ENCODE results near the gene COX7A1. TPM values are rescaled to one million over a fixed set of nuclear protein-coding genes. Genes with fewer than 3 reads are reported as not detected.

Gene COX7A1
- 36.9 TPM for total RNA-seq

DNA sequence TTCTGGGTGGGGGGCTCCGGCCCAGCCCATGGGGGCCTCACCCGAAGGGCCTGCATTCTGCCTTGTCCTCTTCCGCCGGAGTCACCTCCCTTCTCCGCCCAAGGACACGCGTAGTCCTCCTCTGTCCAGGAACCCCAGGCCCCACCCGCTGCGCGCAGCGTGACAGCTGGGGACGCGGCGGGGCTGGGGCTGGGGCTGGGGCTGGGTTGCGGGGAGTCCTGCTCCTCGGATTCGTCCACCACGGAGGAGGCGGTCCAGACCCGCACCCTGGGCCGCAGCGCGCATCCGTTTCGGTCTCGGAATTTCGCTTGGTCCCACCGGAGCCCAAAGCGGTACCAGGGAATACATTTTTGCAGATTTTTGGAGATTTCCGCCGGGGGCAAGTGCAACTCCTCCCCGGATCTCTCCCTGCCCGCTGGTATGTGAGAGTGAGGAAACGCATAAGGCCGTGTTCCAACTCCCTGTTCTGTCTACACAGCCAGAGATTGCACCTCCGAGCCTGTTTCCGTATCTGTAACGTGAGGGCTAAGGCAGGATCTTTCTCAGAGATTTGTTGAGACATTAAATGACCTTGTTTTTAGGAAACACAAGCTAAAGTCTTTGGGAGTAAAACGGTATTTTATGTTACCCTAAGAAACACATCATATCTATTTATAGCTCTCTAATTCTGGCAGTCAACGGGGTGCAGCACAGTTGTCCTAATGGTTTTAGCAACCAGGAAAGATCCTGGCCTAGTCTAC lies at the start of gene COX7A1:
COX7A1 (minus strand) TSS at position 96 of the 740 bp plus-strand sequence; CDS start at position 56, 40 bp downstream.

DNA sequence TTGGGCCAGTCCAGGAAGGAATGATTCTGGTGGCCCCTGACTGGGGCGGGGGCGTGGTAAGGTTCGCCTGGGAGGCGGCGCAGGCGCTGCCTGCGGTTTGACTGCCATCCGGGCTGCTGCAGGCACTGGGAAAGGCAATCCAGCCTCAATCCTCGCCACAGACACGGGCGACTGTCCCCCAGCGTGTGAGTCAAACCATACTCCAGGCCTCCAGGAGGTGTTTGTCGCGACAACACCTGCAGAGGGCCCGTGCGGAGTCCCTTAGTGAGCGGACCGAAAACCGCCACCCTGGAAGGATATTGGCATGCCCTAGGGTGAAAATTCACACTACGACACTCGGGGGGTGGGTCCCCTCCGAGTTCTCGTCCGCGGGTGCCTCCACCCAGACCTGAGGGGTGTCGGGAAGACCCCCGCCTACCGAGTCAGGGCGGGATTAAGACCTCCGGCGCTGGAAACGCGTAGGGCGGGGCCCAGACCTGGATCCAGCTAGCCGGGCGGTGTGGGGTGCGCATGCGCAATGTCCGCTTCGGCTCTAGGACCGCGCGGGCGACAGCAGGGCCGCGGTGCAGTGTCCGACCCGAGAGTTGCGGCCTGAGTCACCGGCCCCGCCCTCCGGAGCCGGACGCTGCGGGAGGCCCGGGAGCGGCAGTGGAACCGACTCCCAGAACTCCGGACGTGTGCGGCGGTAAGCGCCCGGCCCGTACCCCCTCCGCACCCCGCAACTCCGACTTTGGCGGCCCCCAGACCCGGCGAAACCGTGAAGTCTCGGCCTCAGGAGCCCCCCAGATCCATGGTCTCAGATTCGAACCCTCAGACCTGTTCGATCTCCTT lies 12.6 kb downstream of the COX7A1 start, which contains the start of gene CAPNS1:
CAPNS1 (plus strand) TSS at position 594 of the 831 bp plus-strand sequence. CDS start 946 bp downstream, outside the sequence.

DNA sequence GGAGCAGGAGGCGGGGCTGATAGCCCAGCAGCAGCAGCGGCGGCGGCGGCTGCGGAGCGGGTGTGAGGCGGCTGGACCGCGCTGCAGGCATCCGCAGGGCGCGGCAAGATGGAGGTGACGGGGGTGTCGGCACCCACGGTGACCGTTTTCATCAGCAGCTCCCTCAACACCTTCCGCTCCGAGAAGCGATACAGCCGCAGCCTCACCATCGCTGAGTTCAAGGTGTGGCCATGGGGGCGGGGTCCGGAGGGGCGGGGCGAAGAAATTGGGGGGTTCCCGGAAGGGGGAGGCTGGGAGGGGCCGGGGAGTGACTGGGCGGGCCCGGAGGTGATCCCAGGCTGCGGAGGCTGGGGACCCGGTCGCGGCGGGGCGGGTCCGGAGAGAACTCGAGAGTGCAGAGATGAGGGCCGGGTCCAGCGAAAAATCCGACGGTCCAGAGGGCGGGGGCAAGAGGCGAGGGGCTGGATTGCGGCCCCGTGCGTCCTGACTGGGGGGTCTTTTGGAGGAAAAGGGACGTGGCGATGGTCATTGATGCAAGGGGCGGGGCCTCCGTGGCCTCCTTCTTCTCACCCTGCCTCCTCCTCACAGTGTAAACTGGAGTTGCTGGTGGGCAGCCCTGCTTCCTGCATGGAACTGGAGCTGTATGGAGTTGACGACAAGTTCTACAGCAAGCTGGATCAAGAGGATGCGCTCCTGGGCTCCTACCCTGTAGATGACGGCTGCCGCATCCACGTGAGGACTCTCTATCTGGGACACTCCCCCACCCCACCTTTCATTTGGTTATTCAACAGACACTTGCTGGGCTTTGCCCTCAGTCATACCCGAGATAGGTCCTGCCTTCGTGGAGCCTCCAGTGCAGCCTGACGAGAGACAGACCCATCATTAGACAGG lies 36.5 kb downstream of the COX7A1 start, which contains the start of gene TBCB:
TBCB (plus strand) TSS at position 16 of the 891 bp plus-strand sequence; CDS start at position 109, 93 bp downstream.

GRCh38 chr19:36114721-36115452 lies 37.4 kb downstream of the COX7A1 start, which contains the start of gene POLR2I:
TSS of gene POLR2I (minus strand) at chr19:36114875. CDS start at chr19:36114856, 19 bp downstream.

DNA sequence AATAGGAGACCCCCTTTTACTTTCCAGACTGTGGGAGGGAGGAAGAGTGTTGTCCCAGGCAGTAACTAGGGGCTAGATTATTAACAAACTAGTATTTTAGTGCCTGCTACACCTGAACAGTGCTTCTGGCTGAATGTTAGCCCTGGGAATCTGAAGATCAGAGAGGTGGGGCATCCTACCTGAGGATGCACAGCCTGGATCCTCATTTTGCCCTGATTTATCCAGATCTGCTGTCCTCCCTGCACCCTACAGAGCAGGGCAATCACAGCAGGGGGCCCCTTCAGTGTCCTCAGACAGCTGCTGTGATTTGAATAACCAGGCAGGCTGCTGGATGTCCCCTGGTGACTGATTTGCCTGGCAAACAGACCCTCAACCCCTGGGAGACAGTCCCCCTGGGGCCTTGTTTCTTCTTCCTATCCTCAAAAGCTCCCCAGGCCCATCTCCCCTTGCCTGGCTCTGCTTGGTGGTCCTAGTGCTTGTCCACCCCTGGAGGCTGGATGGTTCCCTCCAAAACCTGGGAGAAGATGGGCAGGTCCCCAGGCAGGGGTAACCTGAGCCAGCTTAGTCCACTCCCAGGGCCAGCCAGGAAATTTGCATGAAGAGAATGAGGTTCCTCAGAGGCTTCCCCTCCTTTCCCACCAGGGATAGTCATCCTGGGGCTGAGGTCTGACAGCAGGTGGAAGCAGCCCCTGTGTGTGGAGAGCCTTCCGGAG lies 41.6 kb downstream of the COX7A1 start, which contains the start of gene OVOL3:
OVOL3 (plus strand) TSS at position 657 of the 713 bp plus-strand sequence. CDS start 60 bp downstream, outside the sequence.

Other genes with a start within 250 kb of the COX7A1 start
- gene HCST, start 249.9 kb downstream of the COX7A1 start, total RNA-seq, result 6.9 TPM
- gene TYROBP, start 244.2 kb downstream of the COX7A1 start, total RNA-seq, result 24.3 TPM
- 9.9 TPM for gene LRFN3, start 216.1 kb downstream of the COX7A1 start, total RNA-seq
- gene SDHAF1, start 157.3 kb downstream of the COX7A1 start, total RNA-seq, result 15.9 TPM
- gene SYNE4, start 143.6 kb downstream of the COX7A1 start, total RNA-seq, result 7.4 TPM
- gene ALKBH6, start 138.2 kb downstream of the COX7A1 start, total RNA-seq, result 10.3 TPM
- 25.7 TPM for gene CLIP3, start 119.6 kb downstream of the COX7A1 start, total RNA-seq
- 6.7 TPM for gene THAP8, start 98.2 kb downstream of the COX7A1 start, total RNA-seq
- 3.2 TPM for gene WDR62, start 97.5 kb downstream of the COX7A1 start, total RNA-seq
- not detected for gene OVOL3, start 41.3 kb downstream of the COX7A1 start, total RNA-seq
- 56.9 TPM for gene POLR2I, start 37.6 kb downstream of the COX7A1 start, total RNA-seq
- 89.8 TPM for gene TBCB, start 37.0 kb downstream of the COX7A1 start, total RNA-seq
- 217 TPM for gene CAPNS1, start 12.4 kb downstream of the COX7A1 start, total RNA-seq
- 6.7 TPM for gene ZNF565, start 62.2 kb upstream of the COX7A1 start, total RNA-seq
- 87.3 TPM for gene ZNF146, start 62.7 kb upstream of the COX7A1 start, total RNA-seq
- gene ZFP14, start 226.8 kb upstream of the COX7A1 start, total RNA-seq, result 14.7 TPM